Measurements from ENCODE around the gene CDH10.

DNA sequence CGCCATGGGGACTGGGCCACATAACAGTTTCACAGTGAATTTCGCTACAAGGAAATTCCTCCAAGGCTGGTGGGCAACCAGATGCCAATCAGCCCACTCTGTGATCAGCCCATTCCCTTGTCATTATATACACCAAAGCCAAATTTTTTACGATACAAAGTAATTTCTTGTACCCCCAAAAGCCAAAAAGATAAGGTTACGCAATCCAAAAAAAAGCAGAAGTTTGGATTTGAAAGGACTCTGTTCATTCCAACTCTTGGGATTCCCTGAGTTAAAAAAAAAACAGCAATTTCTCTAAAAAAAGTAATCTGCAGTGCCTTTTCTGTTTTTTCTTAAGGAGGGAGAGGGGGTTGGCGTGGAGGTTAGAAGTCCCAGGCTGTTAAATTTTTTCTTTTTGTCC is 166.8 kb downstream of the CDH10 start:
- TF ChIP-seq, protein P1, sequence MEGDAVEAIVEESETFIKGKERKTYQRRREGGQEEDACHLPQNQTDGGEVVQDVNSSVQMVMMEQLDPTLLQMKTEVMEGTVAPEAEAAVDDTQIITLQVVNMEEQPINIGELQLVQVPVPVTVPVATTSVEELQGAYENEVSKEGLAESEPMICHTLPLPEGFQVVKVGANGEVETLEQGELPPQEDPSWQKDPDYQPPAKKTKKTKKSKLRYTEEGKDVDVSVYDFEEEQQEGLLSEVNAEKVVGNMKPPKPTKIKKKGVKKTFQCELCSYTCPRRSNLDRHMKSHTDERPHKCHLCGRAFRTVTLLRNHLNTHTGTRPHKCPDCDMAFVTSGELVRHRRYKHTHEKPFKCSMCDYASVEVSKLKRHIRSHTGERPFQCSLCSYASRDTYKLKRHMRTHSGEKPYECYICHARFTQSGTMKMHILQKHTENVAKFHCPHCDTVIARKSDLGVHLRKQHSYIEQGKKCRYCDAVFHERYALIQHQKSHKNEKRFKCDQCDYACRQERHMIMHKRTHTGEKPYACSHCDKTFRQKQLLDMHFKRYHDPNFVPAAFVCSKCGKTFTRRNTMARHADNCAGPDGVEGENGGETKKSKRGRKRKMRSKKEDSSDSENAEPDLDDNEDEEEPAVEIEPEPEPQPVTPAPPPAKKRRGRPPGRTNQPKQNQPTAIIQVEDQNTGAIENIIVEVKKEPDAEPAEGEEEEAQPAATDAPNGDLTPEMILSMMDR (IDR thresholded peaks at IDR 0.05), result no peak
- TF ChIP-seq POLR2A (IDR thresholded peaks at IDR 0.05), result no peak
